Glomerular visceral epithelial cell (primary cell): ENCODE measurements around the gene CCDC92B.
"Not testable (repeated sequence)": the region's sequence is repeated elsewhere in the genome, so short reads cannot be mapped to it uniquely, and the experiment has no call there.

Experiments used
- DNase-seq: peaks from one replicate; pipeline ENCODE4 v3.0.0-alpha.2; 2016; ENCODE audit errors: extremely low spot score

The CCDC92B gene

DNA sequence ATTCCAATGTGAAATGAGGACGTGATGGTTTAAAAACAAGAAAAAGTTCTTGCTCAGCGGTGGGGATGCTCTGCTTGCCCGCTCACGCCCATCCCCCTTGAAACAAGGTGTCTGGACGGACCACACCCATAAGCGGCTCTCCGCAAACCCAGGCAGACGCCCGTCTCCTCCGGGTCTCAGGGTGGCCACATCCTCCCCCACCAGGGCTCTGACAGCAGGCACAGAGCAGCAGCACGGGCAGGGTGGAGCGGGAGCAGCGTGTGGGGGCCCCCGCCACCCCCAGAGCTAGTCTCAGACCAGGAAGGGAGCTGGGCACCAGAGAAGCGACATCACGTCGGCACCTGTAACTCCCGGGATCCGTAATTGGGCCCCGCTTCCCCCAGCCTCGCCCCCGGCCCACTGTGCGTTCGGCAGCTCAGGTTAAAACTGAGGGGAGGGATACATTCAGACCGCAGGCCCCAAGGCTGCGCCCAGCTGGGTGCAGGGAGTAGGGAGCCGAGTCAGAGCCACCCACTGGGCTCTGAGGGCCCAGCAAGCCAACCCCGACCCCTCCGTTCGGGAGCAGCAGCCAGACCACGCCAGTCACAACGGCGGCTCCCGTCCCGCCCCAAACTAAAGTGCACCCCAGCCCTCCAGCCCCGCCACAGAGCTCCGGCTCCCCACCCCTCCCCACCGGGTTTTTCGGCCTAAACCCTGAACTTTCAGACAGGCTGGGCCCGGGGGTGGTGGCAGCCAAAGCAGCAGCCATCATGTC is 59.9 kb downstream of the CCDC92B start:
- DNase-seq = no peak

DNA sequence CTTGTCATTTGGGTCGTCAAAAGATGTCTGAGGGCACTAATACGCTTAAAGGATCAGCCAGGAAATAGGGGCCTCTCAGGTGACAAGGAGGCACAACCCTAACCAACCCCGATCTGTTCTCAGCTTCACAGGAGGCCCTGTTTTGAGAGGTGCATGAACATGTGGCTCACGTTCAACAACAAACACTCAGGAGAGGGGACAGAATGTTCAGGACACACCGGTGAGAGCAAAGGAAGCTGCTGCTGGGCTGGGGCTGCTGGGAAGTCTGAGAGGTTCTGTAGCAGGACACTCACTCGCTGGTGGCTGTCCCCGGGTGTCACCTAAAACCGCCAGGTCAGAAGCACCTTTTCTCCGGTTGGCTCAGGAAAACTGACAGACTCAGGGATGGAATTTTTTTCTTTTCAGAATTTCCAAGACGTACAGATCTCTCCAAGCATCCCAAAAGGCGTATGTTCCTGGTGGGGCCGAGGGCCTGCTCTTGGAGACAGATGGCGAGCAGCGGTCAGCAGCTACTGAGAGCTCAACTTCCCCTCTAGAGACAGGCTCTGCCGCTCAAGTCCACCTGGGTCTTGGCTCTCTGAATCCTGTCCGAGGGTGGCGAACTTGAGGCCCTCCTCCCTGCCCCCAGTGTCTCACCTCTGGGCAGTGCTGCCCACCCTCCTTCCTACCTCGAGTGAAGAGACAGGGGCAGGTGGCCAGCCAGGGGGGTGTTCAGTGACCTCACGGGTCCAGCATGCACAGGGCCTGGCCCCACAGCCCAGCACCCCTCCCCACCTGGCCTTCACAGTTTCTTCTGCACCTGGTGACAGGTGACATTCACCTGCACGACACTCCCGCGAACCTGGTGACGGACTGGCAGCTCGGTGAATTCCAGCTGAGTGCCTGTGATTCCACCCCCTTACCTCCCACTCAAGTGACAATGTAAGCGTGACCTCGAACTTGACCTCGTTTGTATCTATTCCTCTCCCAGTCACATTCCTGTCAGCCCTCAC is 60.8 kb downstream of the CCDC92B start:
- no peak for DNase-seq

DNA sequence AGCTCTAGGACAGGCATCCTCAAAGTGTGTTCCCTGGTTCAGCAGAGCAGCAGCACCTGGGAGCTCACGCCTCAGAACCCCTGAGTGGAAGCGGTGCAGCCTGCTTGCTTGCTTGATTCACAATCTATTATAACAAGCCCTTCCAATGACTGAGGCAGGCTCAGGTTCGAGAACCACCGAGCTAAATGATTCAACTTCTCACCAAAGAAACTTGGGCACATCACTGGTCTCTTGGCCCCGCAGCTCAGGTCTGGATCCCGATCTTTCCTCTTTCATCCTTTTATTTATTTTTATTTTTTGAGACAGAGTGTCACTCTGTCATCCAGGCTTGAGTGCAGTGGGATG is 62.4 kb downstream of the CCDC92B start:
- DNase-seq = no peak

DNA sequence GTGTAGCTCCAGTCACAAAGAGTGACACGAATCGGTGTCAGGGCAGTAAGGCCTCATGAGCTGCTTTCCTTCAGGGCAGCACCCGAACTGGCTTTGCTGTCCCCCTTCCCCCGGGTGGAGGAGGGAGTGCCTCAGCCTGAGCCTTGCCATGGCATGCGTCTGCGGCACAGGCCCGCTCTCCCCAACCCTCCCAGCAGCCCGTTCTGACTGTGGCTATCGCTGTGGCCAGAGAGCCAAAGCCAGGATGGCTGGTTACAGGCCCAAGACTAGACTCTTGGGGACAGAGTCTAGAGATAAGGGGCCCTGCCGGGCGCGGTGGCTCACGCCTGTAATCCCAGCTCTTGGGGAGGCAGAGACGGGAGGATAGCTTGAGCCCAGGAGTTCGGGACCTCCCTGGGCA is 63.8 kb downstream of the CCDC92B start:
- no peak for DNase-seq

DNA sequence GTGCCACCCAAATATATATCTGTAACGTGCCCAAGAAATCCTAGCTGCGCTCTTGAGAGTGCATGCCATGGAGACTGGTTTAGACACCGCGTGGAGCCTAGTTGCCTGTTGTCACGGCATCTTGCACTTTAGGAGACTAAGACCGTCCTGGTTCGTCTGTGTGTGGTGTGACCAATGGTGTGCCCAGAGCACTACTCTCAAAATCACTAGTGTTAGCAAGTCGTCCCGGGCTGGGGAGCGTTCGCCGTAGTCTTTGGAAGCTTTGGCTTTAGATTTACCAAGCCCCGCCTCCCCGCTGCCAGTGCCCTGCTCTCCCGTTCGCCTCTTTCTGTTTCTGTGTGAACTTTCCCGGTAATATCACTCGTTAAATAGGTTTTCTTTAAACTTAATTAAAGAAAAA is 64.9 kb downstream of the CCDC92B start:
- DNase-seq = no peak

DNA sequence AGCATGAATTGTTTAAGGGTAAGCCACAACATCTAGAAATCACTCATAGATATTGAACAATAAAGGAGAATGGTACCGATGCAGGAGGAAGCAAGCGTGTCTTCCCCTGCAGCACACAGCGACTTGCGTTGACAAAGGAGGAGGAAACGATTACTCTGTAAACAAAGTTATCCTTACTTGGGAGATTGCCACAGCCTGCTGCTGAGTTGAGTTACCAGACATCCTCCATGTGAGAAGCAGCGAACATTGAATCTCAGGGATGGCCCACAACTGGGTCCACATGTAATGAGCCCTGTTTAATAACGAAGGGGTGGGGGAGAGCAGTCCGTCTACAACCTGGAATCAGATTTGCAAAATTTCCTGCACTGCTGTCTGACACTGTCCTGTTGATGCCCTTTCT is 65.5 kb downstream of the CCDC92B start:
- no peak for DNase-seq

DNA sequence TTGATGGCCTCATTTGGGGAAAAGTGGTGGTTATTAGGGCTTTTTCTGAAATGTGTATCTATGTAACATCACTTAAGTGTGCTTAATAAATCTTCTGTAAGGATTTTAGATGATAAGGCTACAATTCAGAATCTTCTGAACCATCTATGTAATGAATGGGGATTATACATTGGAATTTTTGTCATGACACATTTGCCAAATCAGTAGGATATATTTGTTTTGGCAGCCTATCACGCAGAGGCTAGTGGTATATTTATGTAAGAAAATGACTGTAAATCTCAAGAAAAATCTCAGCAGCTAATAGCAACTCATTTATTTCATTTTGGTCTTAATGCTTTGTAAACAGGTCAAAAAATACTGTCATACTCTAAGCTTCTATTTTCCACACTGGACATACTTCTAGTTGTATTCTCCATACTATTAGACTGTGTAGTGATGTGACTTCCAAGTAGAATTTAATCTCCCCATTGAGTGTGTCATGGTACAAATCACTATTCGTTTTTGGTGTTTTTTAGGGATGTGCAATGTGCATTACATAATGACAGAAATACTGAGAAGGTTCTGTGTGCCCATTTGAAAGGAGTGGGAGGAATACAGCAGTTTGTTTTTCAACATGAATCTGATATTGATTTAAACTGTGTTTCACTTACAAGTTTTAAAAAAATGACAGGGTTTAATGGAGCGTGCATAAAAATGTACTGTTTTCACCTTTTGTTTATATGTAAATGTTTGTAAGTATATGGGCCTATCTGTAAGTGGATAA is 67.1 kb downstream of the CCDC92B start:
- DNase-seq = no peak

DNA sequence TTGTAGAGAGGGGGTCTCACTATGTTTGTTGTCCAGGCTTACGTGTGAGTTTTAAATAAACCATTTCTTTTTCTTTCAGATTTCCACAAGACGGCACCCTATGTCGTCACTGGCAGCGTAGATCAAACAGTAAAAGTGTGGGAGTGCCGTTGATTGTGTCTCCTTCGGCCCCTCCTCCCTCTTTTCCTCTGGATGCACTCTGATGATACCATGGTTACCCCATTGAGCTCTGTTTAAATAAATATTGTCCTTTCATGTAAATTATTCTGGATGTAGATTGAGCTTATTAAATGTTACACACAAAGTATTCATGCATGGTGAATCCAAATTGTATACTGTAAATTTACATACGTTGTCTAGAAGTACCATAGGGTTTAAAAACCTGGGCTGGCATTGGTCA is 67.8 kb downstream of the CCDC92B start:
- no peak for DNase-seq

DNA sequence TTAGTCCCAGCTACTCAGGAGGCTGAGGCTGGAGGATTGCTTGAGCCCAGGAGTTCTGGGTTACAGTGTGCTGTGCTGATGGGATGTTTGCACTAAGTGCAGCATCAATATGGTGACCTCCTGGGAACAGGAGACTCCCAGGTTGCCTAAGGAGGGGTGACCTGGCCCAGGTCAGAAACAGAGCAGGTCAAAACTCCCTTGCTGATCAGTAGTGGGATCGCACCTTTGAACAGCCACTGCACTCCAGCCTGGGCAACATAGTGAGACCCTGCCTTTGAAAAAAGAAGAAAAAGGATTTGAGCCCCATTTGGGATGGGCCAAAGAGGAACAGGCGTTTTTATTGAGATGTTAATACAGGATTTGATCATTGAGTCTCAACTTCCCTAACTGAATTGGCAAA is 68.5 kb downstream of the CCDC92B start:
- no peak for DNase-seq

DNA sequence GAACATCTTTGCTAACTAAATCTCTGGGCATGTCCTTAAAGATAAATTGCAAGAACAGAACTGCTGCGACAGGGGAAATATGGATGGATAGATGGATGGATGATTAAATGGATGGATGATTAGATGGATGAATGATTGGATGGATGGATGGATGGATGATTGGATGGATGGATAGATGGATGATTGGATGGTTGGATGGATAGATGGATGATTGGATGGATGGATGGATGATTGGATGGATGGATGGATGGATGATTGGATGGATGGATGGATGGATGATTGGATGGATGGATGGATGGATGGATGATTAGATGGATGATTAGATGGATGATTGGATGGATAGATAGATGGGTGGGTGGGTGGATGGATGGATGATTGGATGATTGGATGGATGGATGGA is 70.2 kb downstream of the CCDC92B start:
- DNase-seq = not testable (repeated sequence)
